ENCODE results near the gene ATP11C.
"Not testable (repeated sequence)": the region's sequence is repeated elsewhere in the genome, so short reads cannot be mapped to it uniquely, and the experiment has no call there.

The ATP11C gene

DNA sequence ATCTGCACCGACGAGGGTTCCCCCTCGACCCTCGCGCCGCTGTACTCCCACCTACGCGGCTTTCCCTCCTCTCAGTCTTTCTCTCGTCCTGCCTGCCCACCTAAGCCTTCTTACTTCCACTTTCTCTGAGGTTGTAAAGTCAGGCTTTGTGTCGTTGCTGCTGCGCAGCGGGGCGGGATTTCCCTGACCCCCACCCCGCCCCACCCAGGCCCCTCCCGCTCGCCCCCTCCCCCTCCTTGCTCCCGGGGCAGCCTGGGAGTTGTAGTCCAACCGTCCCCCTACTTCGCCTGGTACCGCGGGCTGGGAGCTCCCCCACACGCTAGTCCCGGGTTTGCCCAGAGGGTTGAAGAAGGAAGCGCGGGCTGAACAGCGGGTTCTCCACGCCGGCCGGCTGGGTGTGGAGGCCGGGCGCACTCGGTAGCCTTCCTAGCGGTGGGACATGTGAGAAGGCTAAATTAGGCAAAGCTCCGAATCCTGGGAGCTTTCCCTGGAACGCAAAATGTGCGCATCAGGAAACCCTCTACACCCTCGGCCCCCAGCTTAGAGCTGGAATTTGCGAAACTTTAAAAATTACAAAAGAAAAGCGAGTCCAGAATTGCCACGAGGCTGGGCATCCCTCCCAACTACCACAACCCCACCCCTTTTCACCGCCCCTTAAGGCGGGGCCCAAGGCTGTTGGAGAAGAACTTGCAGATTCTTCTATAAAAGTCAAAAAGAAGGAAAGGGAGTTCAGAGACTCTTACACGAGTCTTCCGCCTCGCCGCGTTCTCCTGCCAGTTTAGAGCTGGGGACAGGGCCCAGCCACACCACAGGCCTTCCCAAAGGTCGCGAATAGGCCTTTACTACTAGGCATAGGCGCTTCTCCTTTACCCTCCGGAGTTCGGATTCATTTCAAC, at the start of gene ATP11C:
ATP11C (minus strand) TSS at position 153 of the 896 bp plus-strand sequence. CDS start 1,011 bp downstream, outside the sequence.
- no peak for FAIRE-seq

DNA sequence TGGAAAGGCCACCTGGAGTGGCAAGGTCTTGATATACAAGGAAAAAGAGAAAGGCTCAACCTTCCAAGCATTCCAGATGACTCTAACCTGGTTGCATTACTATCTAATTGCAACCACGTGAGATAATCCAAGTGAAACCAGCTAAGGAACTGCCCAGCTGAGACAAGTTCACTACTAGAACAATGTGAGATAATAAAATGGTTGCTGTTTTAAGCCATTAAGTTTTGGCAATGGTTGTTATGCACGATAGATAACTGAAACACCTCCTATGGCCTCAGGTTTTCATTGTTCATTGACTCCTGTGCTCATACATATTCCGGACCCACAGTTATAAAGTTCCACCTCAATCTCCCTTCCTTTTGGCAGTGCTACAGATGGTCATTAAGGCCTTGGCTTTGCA, 41.6 kb upstream of the ATP11C start:
- no peak for FAIRE-seq

DNA sequence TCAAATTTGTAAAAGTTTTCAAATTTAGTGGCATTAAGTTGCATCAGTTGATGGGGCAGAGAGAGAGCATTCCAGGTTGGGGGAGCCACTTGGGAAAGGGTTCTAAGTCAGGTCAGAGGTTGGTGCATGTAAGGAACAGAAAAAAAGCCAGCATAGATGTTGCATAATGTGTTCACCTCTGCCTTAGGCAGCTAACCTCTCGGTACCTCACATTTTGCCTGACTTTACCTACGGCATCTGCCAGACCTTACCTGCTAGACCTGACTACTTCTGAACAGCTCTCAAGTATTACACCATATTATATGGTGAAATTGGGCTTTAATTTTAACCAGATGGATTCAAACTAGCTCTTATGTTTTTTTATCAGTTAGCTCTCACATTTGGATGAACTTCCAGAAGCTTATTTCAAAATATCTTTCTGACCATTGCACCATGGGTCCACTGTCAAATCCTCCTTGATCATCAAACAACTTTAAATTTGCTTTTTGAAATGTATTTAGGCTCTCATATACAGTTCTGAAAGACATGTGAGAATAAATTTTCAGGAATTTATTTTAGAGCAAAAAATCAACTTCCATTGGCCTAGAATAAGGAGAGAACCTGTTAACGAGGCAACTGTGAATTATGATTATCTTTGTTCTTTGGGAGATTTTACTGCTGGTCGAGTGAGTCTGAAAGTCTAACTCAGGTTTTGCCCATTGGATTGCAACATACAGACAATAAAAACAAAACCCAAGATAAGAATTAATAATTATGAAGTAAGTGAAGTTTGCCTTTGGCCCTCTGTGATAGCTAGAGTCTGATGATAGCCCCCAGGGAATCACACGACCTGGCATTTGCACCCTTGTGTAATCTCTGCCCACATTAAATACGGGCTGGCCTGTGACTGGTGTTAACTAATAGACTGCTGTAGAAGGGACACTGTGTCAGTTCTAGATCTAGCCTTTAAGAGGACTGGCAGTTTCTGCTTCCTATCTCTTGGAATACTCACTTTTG, 40.1 kb upstream of the ATP11C start:
- FAIRE-seq = no peak

DNA sequence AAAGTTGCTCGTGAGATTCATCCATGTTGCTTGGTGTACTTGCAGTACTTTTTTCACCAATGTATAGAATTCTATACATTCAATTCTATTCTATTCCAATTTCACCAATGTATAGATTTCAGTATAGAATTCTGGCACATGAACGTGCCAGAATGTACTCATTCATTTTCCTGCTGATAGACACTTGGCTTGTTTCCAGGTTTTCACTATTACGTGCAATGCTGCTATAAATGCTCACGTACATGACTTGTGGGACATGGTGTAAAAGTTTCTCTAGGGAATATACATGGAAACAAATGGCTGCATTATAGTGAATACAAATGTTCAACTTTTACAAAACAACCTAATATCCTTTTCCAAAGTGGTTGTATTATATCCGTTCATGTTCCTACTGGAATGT, 39.3 kb upstream of the ATP11C start:
- FAIRE-seq = no peak

DNA sequence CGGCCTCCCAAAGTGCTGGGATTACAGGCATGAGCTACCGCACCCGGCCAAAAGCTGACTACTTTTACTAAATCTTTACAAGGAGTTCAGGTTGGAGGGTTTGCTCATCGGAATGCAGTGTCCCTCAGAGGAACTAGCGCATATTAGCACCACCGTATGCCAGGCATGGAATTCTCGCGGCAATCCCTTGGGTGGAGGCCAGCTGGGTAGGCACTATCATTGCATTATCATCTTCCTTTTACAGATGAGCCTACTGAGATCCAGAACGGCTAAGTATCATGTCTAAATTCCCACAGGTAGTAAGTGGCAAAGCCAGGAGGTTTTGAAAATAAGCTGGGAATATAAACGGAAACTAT, 38.5 kb upstream of the ATP11C start:
- no peak for FAIRE-seq

DNA sequence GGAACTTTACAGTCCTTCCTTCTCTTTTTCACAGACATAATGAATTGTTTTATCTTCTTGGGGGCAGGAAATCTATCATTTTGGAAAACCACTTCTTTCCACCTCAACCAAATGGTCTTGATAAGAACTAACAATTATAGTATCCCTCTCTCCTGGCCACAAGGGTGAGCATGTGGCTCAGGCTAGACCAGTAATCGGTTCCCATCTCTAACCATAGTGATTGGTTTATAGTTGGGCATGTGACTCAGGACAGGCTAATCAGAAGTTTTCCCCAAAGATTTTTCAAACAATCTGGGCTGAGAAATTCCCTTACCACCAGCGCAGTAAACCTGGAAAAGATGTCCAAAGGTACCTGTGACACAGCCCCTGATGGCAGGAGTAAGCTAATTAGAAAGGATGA, 36.4 kb upstream of the ATP11C start:
- FAIRE-seq = no peak

DNA sequence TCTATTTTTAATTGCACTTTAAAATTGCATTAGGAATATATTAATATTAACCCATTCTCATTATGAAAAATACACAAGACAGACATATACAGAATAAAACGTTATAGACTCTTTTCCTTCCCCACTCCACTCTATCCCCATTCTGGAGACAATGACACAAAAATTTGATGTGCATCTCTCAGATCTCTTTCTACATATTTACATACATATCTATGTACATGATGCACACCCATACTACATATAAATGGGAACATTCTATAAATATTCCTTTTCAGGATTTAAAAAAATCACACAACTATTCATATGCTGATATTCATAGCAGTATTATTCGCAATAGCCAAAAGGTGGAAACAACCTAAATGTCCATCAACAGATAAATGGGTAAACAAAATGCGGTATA, 34.9 kb upstream of the ATP11C start:
- FAIRE-seq = no peak

DNA sequence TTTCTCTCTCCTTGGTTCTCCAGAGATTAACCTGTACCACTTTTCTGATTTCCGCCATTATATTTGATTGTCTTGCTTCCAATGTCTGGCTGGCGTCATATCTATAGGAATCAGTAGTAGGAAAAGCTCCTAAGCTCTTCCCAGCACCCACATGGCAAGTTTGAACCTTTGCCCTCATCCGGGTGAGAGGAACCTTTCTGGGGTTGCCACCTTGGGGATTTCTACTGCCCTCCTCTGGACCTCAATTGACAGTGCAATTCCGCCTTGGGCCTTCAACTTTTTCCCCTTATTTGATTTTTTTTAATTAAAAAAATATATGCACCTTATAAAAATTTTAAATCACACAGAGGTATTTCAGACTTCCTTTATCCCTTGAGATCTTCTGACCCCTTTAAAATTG, 34.4 kb upstream of the ATP11C start:
- FAIRE-seq = no peak

DNA sequence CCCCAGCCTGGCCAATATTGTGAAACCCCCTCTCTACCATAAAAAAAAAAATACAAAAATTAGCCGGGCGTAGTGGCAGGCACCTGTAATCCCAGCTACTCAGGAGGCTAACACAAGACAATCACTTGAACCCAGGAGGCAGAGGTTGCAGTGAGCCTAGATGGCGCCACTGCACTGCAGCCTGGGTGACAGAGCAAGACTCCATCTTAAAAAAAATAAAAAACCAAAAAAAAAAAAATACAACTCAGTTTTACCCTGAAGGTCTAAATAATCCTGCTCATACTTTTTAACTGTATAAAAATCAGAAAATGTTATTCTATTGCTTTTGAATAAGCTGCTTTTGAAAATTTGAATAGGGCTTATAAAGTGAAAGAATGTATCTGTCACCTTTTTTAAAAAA, 33.3 kb upstream of the ATP11C start:
- FAIRE-seq = not testable (repeated sequence)

DNA sequence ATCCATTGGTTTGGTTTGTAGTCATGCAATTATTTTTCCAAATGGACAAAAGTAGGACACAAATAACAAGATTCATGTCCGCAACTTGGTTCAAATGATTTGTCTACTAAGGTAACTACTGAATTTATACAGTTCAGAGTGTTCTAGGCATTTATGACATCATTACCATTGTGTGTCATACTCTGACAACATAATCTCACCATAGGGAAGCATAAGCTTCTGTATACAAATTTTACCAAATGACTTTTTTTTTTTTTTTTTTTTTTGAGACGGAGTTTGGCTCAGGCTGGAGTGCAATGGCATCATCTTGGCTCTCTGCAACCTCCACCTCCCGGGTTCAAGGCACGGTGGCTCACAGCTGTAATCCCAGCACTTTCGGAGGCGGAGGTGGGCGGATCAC, 32.6 kb upstream of the ATP11C start, which contains the start of gene CXorf66:
CXorf66 (minus strand) TSS at position 101 of the 400 bp plus-strand sequence; CDS start at position 76, 25 bp downstream.
- FAIRE-seq = no peak

DNA sequence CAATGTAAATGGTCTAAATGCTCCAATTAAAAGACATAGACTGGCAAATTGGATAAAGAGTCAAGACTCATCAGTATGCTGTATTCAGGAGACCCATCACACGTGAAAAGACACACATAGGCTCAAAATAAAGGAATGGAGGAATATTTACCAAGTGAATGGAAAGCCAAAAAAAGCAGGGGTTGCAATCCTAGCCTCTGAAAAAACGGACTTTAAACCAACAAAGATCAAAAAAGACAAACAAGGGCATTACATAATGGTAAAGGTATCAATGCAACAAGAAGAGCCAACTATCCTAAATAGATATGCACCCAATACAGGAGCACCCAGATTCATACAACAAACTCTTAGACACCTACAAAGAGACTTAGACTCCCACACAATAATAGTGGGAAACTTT, 28.2 kb upstream of the ATP11C start:
- not testable (repeated sequence) for FAIRE-seq

DNA sequence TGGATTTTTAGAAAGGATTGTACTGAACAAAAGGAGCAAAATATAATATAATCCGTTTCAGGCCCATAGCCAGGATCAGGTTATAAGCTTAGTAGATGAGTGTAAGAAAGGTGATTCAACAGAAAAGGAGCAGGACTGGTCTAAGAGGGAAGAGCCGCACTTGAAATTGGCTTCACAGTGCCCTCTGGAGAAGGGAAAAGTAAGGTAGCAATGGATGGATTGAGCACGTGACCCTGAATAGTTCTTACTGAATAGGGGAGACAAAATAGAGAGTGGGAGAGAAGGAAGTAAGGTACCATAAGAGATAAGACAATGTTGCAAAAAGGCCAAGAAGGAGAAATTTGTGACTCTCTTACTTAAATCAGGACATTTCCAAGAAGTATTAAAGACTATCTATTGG, 16.9 kb upstream of the ATP11C start:
- FAIRE-seq = no peak

DNA sequence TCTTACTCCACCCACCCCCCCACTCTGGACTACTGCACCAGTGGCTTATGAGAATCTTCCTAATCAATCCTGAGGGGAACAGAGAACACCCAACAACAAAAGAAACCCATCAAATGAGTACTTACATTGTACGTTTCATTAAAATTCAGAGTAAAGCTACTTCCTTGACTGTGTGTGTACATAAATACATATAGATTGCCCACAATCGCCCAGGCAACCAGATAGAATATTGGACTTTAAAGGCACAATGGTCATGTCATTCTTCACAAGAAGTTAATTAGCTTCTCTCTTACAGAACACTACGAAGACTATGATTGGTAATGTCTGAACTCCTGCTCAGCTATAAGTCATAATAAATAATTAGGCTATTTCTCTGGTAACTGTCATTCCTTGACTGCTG, 12.2 kb upstream of the ATP11C start:
- FAIRE-seq = no peak

DNA sequence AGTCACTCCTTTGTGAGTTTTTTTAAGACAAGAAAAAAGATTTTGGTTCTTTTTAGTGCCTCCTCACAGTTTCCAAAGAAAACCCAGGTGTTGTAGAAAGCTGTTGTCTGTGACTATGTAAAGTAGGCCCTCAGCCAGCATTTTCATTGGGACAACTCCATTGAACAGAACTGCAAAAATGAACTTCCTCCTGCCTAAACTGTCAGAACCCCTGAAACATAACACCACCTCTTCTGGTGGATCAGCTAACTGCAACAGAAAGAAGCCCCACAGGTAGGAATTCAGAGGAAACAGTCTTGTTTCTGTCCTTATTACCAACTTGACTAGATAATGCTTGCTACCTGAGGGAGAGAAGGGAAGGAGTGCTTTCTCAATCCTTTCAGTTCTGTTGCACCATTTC, 3.4 kb upstream of the ATP11C start:
- FAIRE-seq = no peak

DNA sequence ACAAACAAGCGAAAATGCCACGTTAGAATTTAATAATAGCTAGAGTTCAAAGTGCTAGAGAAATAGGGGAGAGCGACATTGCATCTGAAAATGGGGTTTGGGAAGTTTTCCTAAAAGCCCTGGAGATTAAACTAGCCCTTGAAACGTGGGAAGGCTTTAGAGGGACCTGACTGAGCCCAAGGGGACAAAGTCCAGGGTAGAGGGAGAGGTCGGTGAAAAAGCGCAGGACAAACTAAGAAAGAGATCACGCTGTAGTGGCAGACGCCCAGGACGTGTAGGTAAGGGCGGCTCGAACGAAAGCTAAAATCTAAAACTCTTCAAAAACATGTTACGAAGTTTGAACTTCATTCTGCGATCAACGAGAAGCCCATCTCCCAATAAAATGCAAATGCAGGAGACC, 1.1 kb upstream of the ATP11C start:
- FAIRE-seq = no peak

DNA sequence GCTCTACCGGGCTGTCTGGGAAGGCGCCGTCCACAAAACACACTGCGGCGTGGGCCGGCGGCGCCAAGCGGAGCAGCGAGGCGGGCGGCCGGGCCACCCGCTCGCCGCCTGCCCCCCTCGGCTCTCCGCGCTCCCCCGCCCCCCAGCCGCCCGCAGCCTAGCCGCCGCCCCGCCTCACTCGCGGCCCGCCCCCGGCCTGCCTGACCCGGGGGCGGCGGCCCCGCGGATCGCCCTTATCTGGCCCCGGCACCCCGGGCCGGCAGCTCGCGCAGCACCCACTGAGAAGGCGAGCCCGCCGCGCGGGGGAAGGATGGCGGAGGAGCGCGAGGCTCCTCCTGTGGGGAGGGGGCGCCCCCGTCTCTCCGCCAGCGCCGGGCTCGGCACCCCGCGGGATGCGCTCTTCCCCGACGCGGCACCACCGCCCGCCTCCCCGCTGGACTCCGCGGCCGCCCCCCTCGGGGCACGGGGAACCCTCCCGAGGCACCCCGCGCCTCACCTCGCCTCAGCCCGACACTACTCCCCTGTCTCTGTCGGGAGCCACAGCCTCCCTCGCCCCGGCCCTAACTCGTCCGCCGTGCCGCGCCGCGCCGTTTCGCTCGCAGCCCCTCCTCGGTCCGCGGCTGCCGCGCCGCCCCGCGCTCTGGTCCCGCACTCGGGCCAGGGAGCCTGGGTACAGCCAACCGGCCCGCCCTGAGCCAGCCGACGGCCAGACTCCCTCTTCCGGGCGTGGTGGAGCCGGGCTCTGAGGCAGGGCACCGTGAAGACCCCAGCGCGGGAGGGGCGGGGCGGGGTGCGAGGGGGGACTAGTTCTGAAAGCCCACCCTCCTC, 566 bp downstream of the ATP11C start:
- FAIRE-seq = no peak

DNA sequence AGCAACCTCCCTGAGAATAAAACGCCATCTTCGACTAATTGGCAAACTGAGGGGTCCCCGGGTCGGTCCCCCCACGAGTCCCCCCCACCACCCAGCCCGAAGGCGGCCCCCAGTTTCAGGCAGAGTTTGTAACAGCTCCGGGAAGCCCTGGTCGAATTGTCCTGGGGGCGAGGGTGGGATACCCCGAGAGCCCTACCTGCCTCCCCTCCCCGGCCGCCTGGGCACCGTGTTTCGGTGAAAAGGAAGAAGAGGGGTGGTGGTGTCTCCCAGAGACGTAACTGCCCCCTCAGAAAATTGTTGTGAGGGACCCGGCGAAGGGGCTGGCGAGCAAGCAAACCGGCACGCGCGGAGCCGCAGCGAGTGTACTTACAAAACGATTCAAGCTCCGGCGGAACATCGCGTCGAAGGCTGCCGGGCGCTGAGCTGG, 1.2 kb downstream of the ATP11C start:
- no peak for FAIRE-seq

DNA sequence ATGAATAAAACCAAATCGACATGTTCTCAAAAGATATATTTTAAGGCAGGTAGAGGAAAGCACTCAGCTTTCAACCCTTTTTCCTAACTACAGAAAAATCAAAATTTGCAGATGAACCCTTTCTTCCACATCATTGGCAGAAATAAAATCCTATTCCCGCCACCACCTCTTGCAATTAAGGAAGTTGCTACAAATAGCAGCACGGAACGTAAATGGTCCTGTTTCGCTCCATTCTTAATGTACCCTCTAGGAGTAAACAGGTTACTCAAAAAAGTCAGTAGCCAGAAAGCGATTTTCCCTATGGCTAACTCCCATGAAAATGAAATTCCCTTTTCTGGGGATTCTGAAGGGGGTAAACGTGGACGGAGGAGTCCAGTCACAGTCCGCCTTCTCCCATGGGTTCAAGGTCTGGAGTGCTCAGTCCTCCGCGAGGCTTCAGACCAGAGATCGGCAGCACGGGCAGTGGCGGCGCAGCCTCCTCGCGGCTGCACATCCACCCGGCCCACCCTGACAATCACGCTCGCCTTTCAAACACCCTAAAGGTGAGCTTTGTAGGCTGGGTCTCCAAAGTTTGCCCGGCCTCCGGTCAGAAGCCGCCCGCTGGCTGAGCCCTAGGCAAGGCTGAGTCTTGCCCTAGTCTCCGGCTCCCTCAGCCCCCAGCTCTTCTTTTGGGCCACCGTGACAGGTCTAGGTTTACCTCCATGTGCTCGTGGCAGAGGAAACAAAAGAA, 1.8 kb downstream of the ATP11C start:
- no peak for FAIRE-seq

DNA sequence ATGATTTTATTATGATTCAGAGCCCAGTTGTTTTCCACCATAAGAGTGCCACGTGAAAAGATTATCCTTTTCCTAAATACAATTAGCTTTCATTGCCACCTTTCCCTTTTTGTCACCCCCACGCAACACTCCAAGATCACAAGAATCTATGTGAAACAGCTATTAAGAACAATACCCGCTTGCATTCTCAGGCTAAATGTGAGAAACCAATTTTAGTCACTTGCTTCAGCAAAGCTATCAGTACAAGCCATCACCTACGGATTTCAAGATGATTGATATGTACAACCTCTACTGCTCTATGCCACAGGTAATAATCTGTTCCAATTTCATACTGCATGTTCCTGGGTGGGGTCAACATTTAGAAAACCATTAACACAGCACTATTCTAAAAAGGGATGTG, 2.5 kb downstream of the ATP11C start:
- no peak for FAIRE-seq

DNA sequence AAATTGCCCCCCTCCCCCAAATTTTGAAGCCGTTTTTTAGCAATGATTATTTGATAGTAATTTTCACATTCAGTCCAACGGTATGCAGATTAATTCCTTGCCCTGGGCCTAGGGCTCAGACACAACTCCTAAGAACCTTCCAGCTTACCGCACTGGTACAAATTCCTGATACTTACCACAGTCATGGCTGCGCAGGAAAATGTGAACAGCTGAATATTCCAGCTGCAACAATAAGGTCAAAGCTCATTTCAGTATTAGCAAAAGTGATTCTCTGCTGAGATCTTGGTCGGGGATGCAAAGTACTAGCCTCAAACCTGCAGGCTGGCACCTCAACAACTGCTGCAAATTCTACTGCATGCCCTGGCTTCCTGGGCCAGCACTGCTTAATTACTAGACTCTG, 3.0 kb downstream of the ATP11C start:
- no peak for FAIRE-seq

DNA sequence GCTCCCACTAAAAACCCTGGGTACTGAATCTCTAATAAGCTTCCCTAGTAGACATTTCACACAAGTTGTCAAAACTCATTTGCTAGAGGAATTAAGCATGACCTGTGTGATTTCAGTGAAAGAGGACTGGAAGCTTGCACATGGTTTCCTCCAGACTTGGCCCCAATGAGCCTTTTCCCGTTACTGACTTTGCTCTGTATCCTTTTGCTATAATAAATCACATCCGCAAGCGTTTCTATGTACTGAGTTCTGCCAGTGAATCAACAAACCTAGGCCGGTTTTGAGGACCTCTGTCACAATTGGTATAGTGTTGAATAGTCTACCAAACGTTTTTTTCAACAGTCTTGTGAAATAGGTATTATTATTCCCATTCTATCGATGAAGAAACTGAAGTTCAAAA, 8.2 kb downstream of the ATP11C start:
- FAIRE-seq = no peak

All from endometrium (tissue), 2 donors.